HepG2 (cell line): ENCODE measurements around the gene MBLAC1. TPM values are rescaled to one million over a fixed set of nuclear protein-coding genes. Genes with fewer than 3 reads are reported as not detected.

Experiments
- ARID4A ChIP-seq: sonication (generic); formaldehyde crosslinking; IDR thresholded peaks from 2 replicates; pipeline ENCODE4 v1.5.0; 2020; ENCODE audit warnings: mild to moderate bottlenecking, missing genetic modification reagents, borderline replicate concordance
- ATF3 ChIP-seq: sonication (generic); formaldehyde crosslinking; IDR thresholded peaks from 2 replicates; pipeline ENCODE4 v1.4.0; 2020; ENCODE audit warnings: missing genetic modification reagents
- ETV5 ChIP-seq: IDR thresholded peaks from 2 replicates; pipeline ENCODE4 v1.6.1; 2018; ENCODE audit warnings: missing biosample characterization, missing genetic modification reagents, inconsistent platforms, borderline replicate concordance
- KIAA2018 ChIP-seq: sonication (generic); formaldehyde crosslinking; IDR thresholded peaks from 2 replicates; pipeline ENCODE4 v1.5.0; 2020; ENCODE audit warnings: mild to moderate bottlenecking, missing genetic modification reagents, borderline replicate concordance
- KLF6 ChIP-seq: IDR thresholded peaks from 2 replicates; pipeline ENCODE4 v1.8.0; 2016; ENCODE audit warnings: missing biosample characterization, missing genetic modification reagents
- MAFG ChIP-seq: sonication (generic); formaldehyde crosslinking; IDR thresholded peaks from 2 replicates; pipeline ENCODE4 v1.5.1; 2020; ENCODE audit warnings: mild to moderate bottlenecking, missing genetic modification reagents
- NPAS2 ChIP-seq: sonication (generic); formaldehyde crosslinking; IDR thresholded peaks from 2 replicates; pipeline ENCODE4 v1.8.0; 2022; ENCODE audit warnings: mild to moderate bottlenecking, missing genetic modification reagents, borderline replicate concordance
- NR2F1 ChIP-seq, 2 experiments: fragments of 450-650 bp in 1 of 2; formaldehyde crosslinking in 1 of 2; IDR thresholded peaks; 2 replicates each; pipeline versions ENCODE4 v1.5.0 to v1.6.1; 2016 to 2020; ENCODE audit warnings: mild to moderate bottlenecking in 1 of 2, missing compliant biosample characterization in 1 of 2, missing genetic modification reagents in 1 of 2, moderate library complexity in 1 of 2
- RAD21 ChIP-seq: fragments of 450-650 bp; formaldehyde crosslinking; IDR thresholded peaks from 2 replicates; pipeline ENCODE4 v1.5.0; 2020; ENCODE audit warnings: mild to moderate bottlenecking
- TBX2 ChIP-seq: sonication (generic); formaldehyde crosslinking; IDR thresholded peaks from 2 replicates; pipeline ENCODE4 v1.5.0; 2020; ENCODE audit warnings: missing genetic modification reagents, mild to moderate bottlenecking, borderline replicate concordance
- ZNF567 ChIP-seq: sonication (generic); formaldehyde crosslinking; IDR thresholded peaks from 2 replicates; pipeline ENCODE4 v1.8.1; 2023; ENCODE audit warnings: mild to moderate bottlenecking, missing genetic modification reagents, borderline replicate concordance
- ZNF790 ChIP-seq: sonication (generic); formaldehyde crosslinking; IDR thresholded peaks from 2 replicates; pipeline ENCODE4 v1.8.0; 2022; ENCODE audit warnings: missing genetic modification reagents, mild to moderate bottlenecking, borderline replicate concordance
- polyA plus RNA-seq, 8 experiments: library from polyadenylated mRNA; depleted of rRNA in 3 of 8; stranded (reverse) in 7 of 8; unstranded in 1 of 8; fragments of >200 nt; fragmentation: Illumina TruSeq in 4 of 8; extraction: Trizol in 4 of 8; gene quantifications; 2 replicates each; pipeline versions ENCODE4 v1.2.1 to v1.2.3, GENCODE V29; 2011 to 2016; ENCODE audit warnings: low read depth in 4 of 8, missing spikeins in 1 of 8, mixed read lengths in 1 of 8; ENCODE audit not compliant: insufficient read depth in 1 of 8
- total RNA-seq, 5 experiments: library from RNA; depleted of rRNA; stranded (reverse); fragments of >200 nt; fragmentation: Illumina TruSeq; extraction: Trizol; gene quantifications; 2 replicates each; pipeline ENCODE4 v1.2.3, GENCODE V29; 2016; ENCODE audit warnings: low read depth in 1 of 5
- TF ChIP-seq, protein P1 (sequence below), 2 experiments: sonication (generic) in 1 of 2; formaldehyde crosslinking in 1 of 2; IDR thresholded peaks; 2 replicates each; pipeline versions ENCODE4 v1.4.0 to v1.6.1; 2018 to 2020; ENCODE audit warnings: missing genetic modification reagents in 2 of 2, borderline replicate concordance in 1 of 2, low read depth in 1 of 2, mild to moderate bottlenecking in 1 of 2, missing biosample characterization in 1 of 2

Gene MBLAC1
- total and polyA plus RNA-seq, 2 of the 13 experiments (the other 11 are each of a cell fraction or from before 2014, with no cell fraction given), result 0.79 to 2.1 TPM

DNA sequence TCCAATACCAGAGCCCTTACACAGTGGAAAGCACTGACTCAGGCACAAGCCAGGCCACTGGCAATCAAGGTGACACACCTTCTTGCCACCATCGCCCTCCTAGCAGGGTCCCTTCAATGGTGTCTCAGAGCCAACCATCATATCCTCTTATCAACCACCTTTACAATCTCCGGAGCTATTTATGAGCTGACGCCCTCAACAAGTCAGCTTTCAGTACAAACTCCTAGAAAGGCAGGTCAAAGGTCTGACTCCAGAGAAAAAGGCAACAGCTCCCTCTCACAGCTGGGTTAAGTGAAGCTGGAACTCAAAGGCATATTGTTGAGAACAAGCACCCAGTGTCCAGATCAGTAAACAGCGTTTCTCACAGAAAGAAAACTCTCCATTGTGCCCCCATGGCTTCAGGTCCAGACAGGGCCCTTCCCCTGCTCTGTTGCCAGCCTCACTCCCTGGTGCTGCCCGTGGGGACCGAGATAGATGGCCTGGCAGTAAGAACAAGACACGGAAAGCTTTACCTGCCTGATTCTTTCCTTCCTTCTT lies 47.7 kb upstream of the MBLAC1 start (continued):
- TF ChIP-seq, protein P1, sequence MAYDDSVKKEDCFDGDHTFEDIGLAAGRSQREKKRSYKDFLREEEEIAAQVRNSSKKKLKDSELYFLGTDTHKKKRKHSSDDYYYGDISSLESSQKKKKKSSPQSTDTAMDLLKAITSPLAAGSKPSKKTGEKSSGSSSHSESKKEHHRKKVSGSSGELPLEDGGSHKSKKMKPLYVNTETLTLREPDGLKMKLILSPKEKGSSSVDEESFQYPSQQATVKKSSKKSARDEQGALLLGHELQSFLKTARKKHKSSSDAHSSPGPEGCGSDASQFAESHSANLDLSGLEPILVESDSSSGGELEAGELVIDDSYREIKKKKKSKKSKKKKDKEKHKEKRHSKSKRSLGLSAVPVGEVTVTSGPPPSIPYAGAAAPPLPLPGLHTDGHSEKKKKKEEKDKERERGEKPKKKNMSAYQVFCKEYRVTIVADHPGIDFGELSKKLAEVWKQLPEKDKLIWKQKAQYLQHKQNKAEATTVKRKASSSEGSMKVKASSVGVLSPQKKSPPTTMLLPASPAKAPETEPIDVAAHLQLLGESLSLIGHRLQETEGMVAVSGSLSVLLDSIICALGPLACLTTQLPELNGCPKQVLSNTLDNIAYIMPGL (CRISPR knock-in tag; IDR thresholded peaks at IDR 0.05; ENCODE audit: borderline replicate concordance in 1 of 2, low read depth in 1 of 2), result no peak; a peak in 1 of 4 replicates
- TF ChIP-seq ZNF790 (CRISPR knock-in tag) (no peak), RAD21 (CRISPR knock-in tag) (no peak), TBX2 (CRISPR knock-in tag) (peak; percentile 82), ATF3 (CRISPR knock-in tag) (no peak), NPAS2 (CRISPR knock-in tag) (no peak), NR2F1 (CRISPR knock-in tag; IDR thresholded peaks at IDR 0.05) (peak; percentile 65 to 75; a peak in 2 of 4 replicates), KLF6 (CRISPR knock-in tag) (no peak), MAFG (no peak), ZNF567 (CRISPR knock-in tag) (no peak; the same call in 1 of the 2 replicates), KIAA2018 (no peak), ETV5 (CRISPR knock-in tag) (peak; percentile 60; the same call in 1 of the 2 replicates), ARID4A (CRISPR knock-in tag) (peak; percentile 77; the same call in 1 of the 2 replicates)
